Mesenchymal stem cell (in vitro differentiated cells and primary cell): Measurements from ENCODE around the gene NTF3.

Experiments
- DNase-seq: peaks from one replicate; pipeline ENCODE4 v3.0.0-alpha.2; 2013
- H2AFZ ChIP-seq: one replicate; pipeline ENCODE4 v1.6.1; 2013; ENCODE audit warnings: low read depth, mild to moderate bottlenecking, control low read depth, inconsistent platforms, low read length, moderate library complexity
- H2AK5ac ChIP-seq: 2 replicates; pipeline ENCODE4 v1.6.1; 2013; ENCODE audit warnings: low read length, moderate library complexity, mild to moderate bottlenecking, inconsistent platforms; ENCODE audit not compliant: severe bottlenecking
- H2BK120ac ChIP-seq: one replicate; pipeline ENCODE4 v1.6.1; 2013; ENCODE audit warnings: low read depth, mild to moderate bottlenecking, inconsistent platforms, low read length, moderate library complexity
- H2BK12ac ChIP-seq, 2 experiments: one replicate each; pipeline ENCODE4 v1.6.1; 2013; ENCODE audit warnings: inconsistent platforms in 2 of 2, low read length in 2 of 2, mild to moderate bottlenecking in 2 of 2, moderate library complexity in 2 of 2, control low read depth in 1 of 2
- H2BK15ac ChIP-seq: one replicate; pipeline ENCODE4 v1.6.1; 2013; ENCODE audit warnings: mild to moderate bottlenecking, low read depth, inconsistent platforms; ENCODE audit not compliant: poor library complexity, severe bottlenecking
- H2BK5ac ChIP-seq: 2 replicates; pipeline ENCODE4 v1.6.1; 2013; ENCODE audit warnings: low read depth, mild to moderate bottlenecking, low read length, control low read depth, inconsistent platforms; ENCODE audit not compliant: poor library complexity, severe bottlenecking
- H3K14ac ChIP-seq, 2 experiments: one replicate each; pipeline ENCODE4 v1.6.1; 2013; ENCODE audit warnings: inconsistent platforms in 2 of 2, low read length in 2 of 2, control low read depth in 1 of 2, mild to moderate bottlenecking in 1 of 2, moderate library complexity in 1 of 2
- H3K18ac ChIP-seq, 2 experiments: one replicate each; pipeline ENCODE4 v1.6.1; 2013; ENCODE audit warnings: inconsistent platforms in 2 of 2, low read length in 2 of 2, control low read depth in 1 of 2, low read depth in 1 of 2, mild to moderate bottlenecking in 1 of 2
- H3K23ac ChIP-seq, 2 experiments: one replicate each; pipeline ENCODE4 v1.6.1; 2013; ENCODE audit warnings: inconsistent platforms in 2 of 2, low read length in 2 of 2, mild to moderate bottlenecking in 2 of 2, moderate library complexity in 2 of 2, control low read depth in 1 of 2
- H3K27ac ChIP-seq: 2 replicates; pipeline ENCODE4 v1.5.1; 2013; ENCODE audit warnings: mild to moderate bottlenecking, moderate library complexity, low read length, control low read depth, inconsistent platforms; ENCODE audit not compliant: poor library complexity, severe bottlenecking
- H3K27me3 ChIP-seq, 2 experiments: 2 replicates each; pipeline versions ENCODE4 v1.6.1 to v1.7.0; 2013; ENCODE audit warnings: low read length in 2 of 2, mild to moderate bottlenecking in 2 of 2, moderate library complexity in 2 of 2, control low read depth in 1 of 2, inconsistent platforms in 1 of 2; ENCODE audit not compliant: control insufficient read depth in 1 of 2, insufficient read depth in 1 of 2
- H3K36me3 ChIP-seq, 2 experiments: 2 replicates each; pipeline versions ENCODE4 v1.6.1 to v1.7.0; 2013; ENCODE audit warnings: low read length in 2 of 2, control low read depth in 1 of 2, inconsistent platforms in 1 of 2, low read depth in 1 of 2, mild to moderate bottlenecking in 1 of 2; ENCODE audit not compliant: insufficient read depth in 2 of 2, control insufficient read depth in 1 of 2
- H3K4ac ChIP-seq, 2 experiments: one replicate each; pipeline ENCODE4 v1.6.1; 2013; ENCODE audit warnings: inconsistent platforms in 2 of 2, low read length in 2 of 2, mild to moderate bottlenecking in 2 of 2, moderate library complexity in 2 of 2, control low read depth in 1 of 2, low read depth in 1 of 2
- H3K4me1 ChIP-seq: 2 replicates; pipeline ENCODE4 v1.6.1; 2013; ENCODE audit warnings: low read depth, low read length, control low read depth; ENCODE audit not compliant: control insufficient read depth, insufficient read depth
- H3K4me2 ChIP-seq: 2 replicates; pipeline ENCODE4 v1.6.1; 2013; ENCODE audit warnings: low read length, mild to moderate bottlenecking, inconsistent platforms; ENCODE audit not compliant: poor library complexity, severe bottlenecking
- H3K4me3 ChIP-seq, 2 experiments: 2 replicates each; pipeline versions ENCODE4 v1.5.1 to v1.7.0; 2013; ENCODE audit warnings: low read length in 2 of 2, mild to moderate bottlenecking in 2 of 2, control low read depth in 1 of 2, low read depth in 1 of 2; ENCODE audit not compliant: insufficient read depth in 1 of 2
- H3K79me1 ChIP-seq: replicated peaks from 2 replicates; pipeline ENCODE4 v1.6.1; 2013; ENCODE audit warnings: mild to moderate bottlenecking, control low read depth, low read length, inconsistent platforms; ENCODE audit not compliant: poor library complexity, severe bottlenecking
- H3K9ac ChIP-seq: 2 replicates; pipeline ENCODE4 v1.7.0; 2013; ENCODE audit warnings: mild to moderate bottlenecking, low read length, moderate library complexity
- H3K9me3 ChIP-seq: 2 replicates; pipeline ENCODE4 v1.7.0; 2013; ENCODE audit warnings: mild to moderate bottlenecking, low read length; ENCODE audit not compliant: control insufficient read depth
- H4K8ac ChIP-seq: one replicate; pipeline ENCODE4 v1.6.1; 2013; ENCODE audit warnings: inconsistent platforms, mild to moderate bottlenecking, low read length, moderate library complexity
- H4K91ac ChIP-seq: one replicate; pipeline ENCODE4 v1.6.1; 2013; ENCODE audit warnings: mild to moderate bottlenecking, low read length, inconsistent platforms
- WGBS: methylation state at CpG from one replicate; pipeline ENCODE4 v1.1.7; 2013; ENCODE audit warnings: mixed read lengths; 5-methylcytosine and 5-hydroxymethylcytosine counted together

The NTF3 gene

GRCh38 chr12:5479761-5480160 lies 47.9 kb downstream of the NTF3 start:
- H3K4me2 ChIP-seq, result no peak overlapping the region
- H3K79me1 ChIP-seq, result no peaks in the 10 kb centered on the region
- no peak overlapping the region for H2AK5ac ChIP-seq
- H3K9ac ChIP-seq, result no peak overlapping the region
- H4K8ac ChIP-seq, result no peak overlapping the region
- H3K18ac ChIP-seq, result no peak overlapping the region
- 94% methylated on average over 2 of the region's 3 CpGs for WGBS
- no peak overlapping the region for H3K23ac ChIP-seq
- H3K27me3 ChIP-seq, result peaks cover 25 to 43% of the 10 kb centered on the region in 2 experiments
- H3K4me3 ChIP-seq, result no peak overlapping the region
- no peak overlapping the region for H2AFZ ChIP-seq
- H2BK12ac ChIP-seq, result no peak overlapping the region
- H2BK120ac ChIP-seq, result no peak overlapping the region
- no peak overlapping the region for H2BK5ac ChIP-seq
- H3K14ac ChIP-seq, result no peak overlapping the region
- no peak overlapping the region for H3K4ac ChIP-seq
- no peak overlapping the region for H2BK15ac ChIP-seq
- H3K4me1 ChIP-seq, result peaks cover 4% of the 10 kb centered on the region
- no peak overlapping the region for H4K91ac ChIP-seq
- no peaks in the 10 kb centered on the region for H3K36me3 ChIP-seq
- DNase-seq, result no peak
- H3K27ac ChIP-seq, result no peak overlapping the region
- H3K9me3 ChIP-seq, result no peaks in the 10 kb centered on the region

- H2BK120ac ChIP-seq, result no peak overlapping the region
- H3K27ac ChIP-seq, result no peak overlapping the region
- peaks cover 4% of the 10 kb centered on the region for H3K4me1 ChIP-seq
- H2AK5ac ChIP-seq, result no peak overlapping the region
- peaks cover 24 to 41% of the 10 kb centered on the region in 2 experiments for H3K27me3 ChIP-seq
- no peaks in the 10 kb centered on the region for H3K36me3 ChIP-seq
- WGBS, result 18% methylated on average over 20 of the region's 21 CpGs
- H3K14ac ChIP-seq, result no peak overlapping the region
- no peaks in the 10 kb centered on the region for H3K79me1 ChIP-seq
- H3K18ac ChIP-seq, result peak overlapping the region in 1 of 2 experiments; percentile 16
- H3K4me2 ChIP-seq, result no peak overlapping the region
- no peak overlapping the region for H3K4me3 ChIP-seq
- no peak overlapping the region for H2BK5ac ChIP-seq
- no peak overlapping the region for H2AFZ ChIP-seq
- H2BK12ac ChIP-seq, result no peak overlapping the region
- no peak overlapping the region for H2BK15ac ChIP-seq
- no peak overlapping the region for H4K91ac ChIP-seq
- H3K23ac ChIP-seq, result no peak overlapping the region
- H3K9ac ChIP-seq, result no peak overlapping the region
- H3K9me3 ChIP-seq, result no peaks in the 10 kb centered on the region
- DNase-seq, result peak; percentile 32
- H3K4ac ChIP-seq, result no peak overlapping the region
- H4K8ac ChIP-seq, result peak overlapping the region; percentile 82
Observed at GRCh38 chr12:5480218-5480937, 48.5 kb downstream of the NTF3 start.

GRCh38 chr12:5480938-5481303 lies 49.0 kb downstream of the NTF3 start:
- Histone ChIP-seq H3K14ac (peak overlapping the region in 1 of 2 experiments; percentile 64), H2BK12ac (no peak overlapping the region), H3K27ac (no peak overlapping the region), H2BK15ac (no peak overlapping the region), H2AK5ac (no peak overlapping the region), H4K8ac (peak overlapping the region; percentile 70), H3K4ac (no peak overlapping the region), H2BK120ac (no peak overlapping the region), H3K4me1 (peaks cover 4% of the 10 kb centered on the region), H3K36me3 (no peaks in the 10 kb centered on the region), H3K18ac (peak overlapping the region; percentile 23 to 67), H3K27me3 (peaks cover 24 to 41% of the 10 kb centered on the region in 2 experiments), H3K4me3 (no peak overlapping the region), H3K79me1 (no peaks in the 10 kb centered on the region), H3K9me3 (no peaks in the 10 kb centered on the region), H4K91ac (no peak overlapping the region), H3K4me2 (no peak overlapping the region), H2AFZ (no peak overlapping the region), H3K23ac (no peak overlapping the region), H3K9ac (no peak overlapping the region), H2BK5ac (no peak overlapping the region)
- DNase-seq, result peak; percentile 17
- WGBS, result 10% methylated on average over 10 of the region's 10 CpGs

GRCh38 chr12:5481645-5482044 lies 49.7 kb downstream of the NTF3 start:
- no peaks in the 10 kb centered on the region for H3K79me1 ChIP-seq

More at GRCh38 chr12:5481645-5482044, 49.7 kb downstream of the NTF3 start:
- Histone ChIP-seq H3K18ac (no peak overlapping the region), H3K36me3 (no peaks in the 10 kb centered on the region), H3K14ac (peak overlapping the region in 1 of 2 experiments; percentile 6), H3K27ac (no peak overlapping the region), H2BK15ac (no peak overlapping the region), H3K4me2 (no peak overlapping the region), H4K91ac (no peak overlapping the region), H2AFZ (no peak overlapping the region), H2BK5ac (no peak overlapping the region), H2BK12ac (no peak overlapping the region), H2BK120ac (no peak overlapping the region), H2AK5ac (no peak overlapping the region), H3K4me1 (peaks cover 4% of the 10 kb centered on the region), H4K8ac (no peak overlapping the region), H3K23ac (no peak overlapping the region), H3K4me3 (no peak overlapping the region), H3K4ac (no peak overlapping the region), H3K27me3 (peaks cover 24 to 41% of the 10 kb centered on the region in 2 experiments), H3K9ac (no peak overlapping the region), H3K9me3 (no peaks in the 10 kb centered on the region)
- no peak for DNase-seq
- WGBS, result 93% methylated on average over 5 of the region's 5 CpGs
